ENCODE measurements around the gene RERE. TPM values are rescaled to one million over a fixed set of nuclear protein-coding genes. Genes with fewer than 3 reads are reported as not detected.

Gene RERE
- total and polyA plus RNA-seq, 4 donors = 26.8 to 133 (median 82.7) TPM

- DNase-seq = no peak
- no peak for ATAC-seq (ENCODE audit: low FRiP score)
- H3K4me1 ChIP-seq (ENCODE audit: control insufficient read depth in 1 of 2, insufficient read depth in 2 of 2, low read length in 2 of 2) = no peaks in the 10 kb centered on the region
- WGBS, 2 donors = 3% methylated on average over 3 of the region's 3 CpGs
- intact Hi-C loops (cut with DNase I) = no loop called here
- peak overlapping the region; percentile 51 to 94 for H3K4me3 ChIP-seq (ENCODE audit: low read length in 2 of 2)
- H3K36me3 ChIP-seq (ENCODE audit: control insufficient read depth in 1 of 2, insufficient read depth in 2 of 2, low read length in 1 of 2) = no peaks in the 10 kb centered on the region
- H3K9me3 ChIP-seq (ENCODE audit: control insufficient read depth, low read length) = no peaks in the 10 kb centered on the region
- H3K27ac ChIP-seq (ENCODE audit: low read depth in 1 of 2, low read length in 2 of 2) = no peak overlapping the region
- no peaks in the 10 kb centered on the region for H3K27me3 ChIP-seq (ENCODE audit: control insufficient read depth in 1 of 2, insufficient read depth in 2 of 2, low read length in 1 of 2)
These were observed 1.2 kb downstream of the RERE start for GRCh38 chr1:8816264-8816663.

DNA sequence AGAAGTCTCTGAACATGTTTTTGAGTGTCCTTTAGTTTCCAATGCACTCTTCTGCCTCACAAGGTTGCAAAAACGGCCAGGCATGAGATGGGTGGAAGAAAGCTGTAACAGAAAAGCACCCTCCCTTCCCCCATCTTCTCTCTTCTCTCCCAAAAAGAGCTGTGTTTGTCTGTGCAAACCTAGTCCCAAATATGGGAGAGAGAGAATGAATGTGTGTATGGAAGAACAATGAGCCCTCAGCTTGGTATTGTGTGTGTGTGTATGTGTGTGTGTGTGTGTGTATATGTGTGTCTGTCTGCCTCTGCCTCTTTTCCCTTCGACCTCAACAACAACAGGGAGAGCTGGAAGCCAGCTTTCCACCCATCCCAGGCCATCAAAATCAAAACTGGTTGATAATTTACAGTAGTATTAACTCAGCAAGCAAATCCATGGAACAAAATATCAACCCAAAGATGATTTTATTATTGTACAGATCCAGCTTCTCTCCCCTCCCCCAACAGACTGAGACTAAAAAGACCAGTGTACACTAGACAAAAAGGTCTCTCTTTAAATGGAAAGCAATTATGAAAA, 1.8 kb downstream of the RERE start:
- intact Hi-C loops (cut with DNase I) = no loop called here
- no peaks in the 10 kb centered on the region for H3K4me1 ChIP-seq (ENCODE audit: control insufficient read depth in 1 of 2, insufficient read depth in 2 of 2, low read length in 2 of 2)

GRCh38 chr1:8814865-8815264, 2.6 kb downstream of the RERE start:
- no peaks in the 10 kb centered on the region for H3K36me3 ChIP-seq (ENCODE audit: control insufficient read depth in 1 of 2, insufficient read depth in 2 of 2, low read length in 1 of 2)
- no peak overlapping the region for H3K27ac ChIP-seq (ENCODE audit: low read depth in 1 of 2, low read length in 2 of 2)
- no peak overlapping the region for H3K4me3 ChIP-seq (ENCODE audit: low read length in 2 of 2)
- DNase-seq = no peak
- H3K4me1 ChIP-seq (ENCODE audit: control insufficient read depth in 1 of 2, insufficient read depth in 2 of 2, low read length in 2 of 2) = no peaks in the 10 kb centered on the region
- intact Hi-C loops (cut with DNase I) = no loop called here
- no peaks in the 10 kb centered on the region for H3K9me3 ChIP-seq (ENCODE audit: control insufficient read depth, low read length)
- whole genome bisulfite sequencing, 2 donors = 62 to 71% methylated on average over 5 of the region's 5 CpGs
- no peak for ATAC-seq (ENCODE audit: low FRiP score)
- H3K27me3 ChIP-seq (ENCODE audit: control insufficient read depth in 1 of 2, insufficient read depth in 2 of 2, low read length in 1 of 2) = no peaks in the 10 kb centered on the region

More for the DNA sequence above, 1.8 kb downstream of the RERE start:
- Histone ChIP-seq H3K36me3 (ENCODE audit: control insufficient read depth in 1 of 2, insufficient read depth in 2 of 2, low read length in 1 of 2) (no peaks in the 10 kb centered on the region), H3K9me3 (ENCODE audit: control insufficient read depth, low read length) (no peaks in the 10 kb centered on the region), H3K27ac (ENCODE audit: low read depth in 1 of 2, low read length in 2 of 2) (peak overlapping the region in 1 of 2 donors; percentile 10), H3K4me3 (ENCODE audit: low read length in 2 of 2) (peak overlapping the region in 1 of 2 donors; percentile 34), H3K27me3 (ENCODE audit: control insufficient read depth in 1 of 2, insufficient read depth in 2 of 2, low read length in 1 of 2) (no peaks in the 10 kb centered on the region)
- 2 to 3% methylated on average over 2 of the region's 2 CpGs for WGBS, 2 donors
- ATAC-seq (ENCODE audit: low FRiP score) (no peak), DNase-seq (no peak)

- intact Hi-C loops (cut with DNase I) = no loop called here
- no peaks in the 10 kb centered on the region for H3K36me3 ChIP-seq (ENCODE audit: control insufficient read depth in 1 of 2, insufficient read depth in 2 of 2, low read length in 1 of 2)
- no peaks in the 10 kb centered on the region for H3K4me1 ChIP-seq (ENCODE audit: control insufficient read depth in 1 of 2, insufficient read depth in 2 of 2, low read length in 2 of 2)
- H3K4me3 ChIP-seq (ENCODE audit: low read length in 2 of 2) = no peak overlapping the region
- no peaks in the 10 kb centered on the region for H3K9me3 ChIP-seq (ENCODE audit: control insufficient read depth, low read length)
- no peak for DNase-seq
- H3K27me3 ChIP-seq (ENCODE audit: control insufficient read depth in 1 of 2, insufficient read depth in 2 of 2, low read length in 1 of 2) = no peaks in the 10 kb centered on the region
- no peak for ATAC-seq (ENCODE audit: low FRiP score)
- no peak overlapping the region for H3K27ac ChIP-seq (ENCODE audit: low read depth in 1 of 2, low read length in 2 of 2)
These were observed 3.4 kb downstream of the RERE start for GRCh38 chr1:8813991-8814390.

- no peak for DNase-seq
- Histone ChIP-seq H3K27me3 (ENCODE audit: control insufficient read depth in 1 of 2, insufficient read depth in 2 of 2, low read length in 1 of 2) (no peaks in the 10 kb centered on the region), H3K27ac (ENCODE audit: low read depth in 1 of 2, low read length in 2 of 2) (no peak overlapping the region), H3K9me3 (ENCODE audit: control insufficient read depth, low read length) (no peaks in the 10 kb centered on the region), H3K4me1 (ENCODE audit: control insufficient read depth in 1 of 2, insufficient read depth in 2 of 2, low read length in 2 of 2) (no peaks in the 10 kb centered on the region), H3K4me3 (ENCODE audit: low read length in 2 of 2) (no peak overlapping the region), H3K36me3 (ENCODE audit: control insufficient read depth in 1 of 2, insufficient read depth in 2 of 2, low read length in 1 of 2) (no peaks in the 10 kb centered on the region)
- intact Hi-C loops (cut with DNase I) = no loop called here
- 57 to 64% methylated on average over 6 of the region's 6 CpGs for WGBS, 2 donors
- ATAC-seq (ENCODE audit: low FRiP score) = no peak
These were observed 4.2 kb downstream of the RERE start for GRCh38 chr1:8813016-8813763.

DNA sequence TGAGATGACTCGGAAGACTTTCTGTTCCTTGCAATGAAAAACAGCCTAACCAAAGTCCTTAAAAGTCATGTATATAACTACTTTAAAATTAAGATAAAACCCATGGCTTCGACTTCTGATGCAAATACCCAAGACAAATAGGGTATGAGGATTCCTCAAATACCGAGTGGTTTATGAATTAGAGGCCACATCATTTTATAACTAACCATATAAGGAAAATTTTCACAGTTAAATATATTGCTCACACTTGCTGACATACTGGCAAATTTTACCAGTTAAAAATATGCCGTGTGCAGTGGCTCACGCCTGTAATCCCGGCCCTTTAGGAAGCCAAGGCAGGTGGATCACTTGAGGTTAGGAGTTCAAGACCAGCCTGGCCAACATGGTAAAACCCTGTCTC, 5.4 kb downstream of the RERE start:
- intact Hi-C loops (cut with DNase I) = no loop called here
- Histone ChIP-seq H3K4me3 (ENCODE audit: low read length in 2 of 2) (no peak overlapping the region), H3K9me3 (ENCODE audit: control insufficient read depth, low read length) (no peaks in the 10 kb centered on the region), H3K36me3 (ENCODE audit: control insufficient read depth in 1 of 2, insufficient read depth in 2 of 2, low read length in 1 of 2) (no peaks in the 10 kb centered on the region), H3K4me1 (ENCODE audit: control insufficient read depth in 1 of 2, insufficient read depth in 2 of 2, low read length in 2 of 2) (no peaks in the 10 kb centered on the region), H3K27ac (ENCODE audit: low read depth in 1 of 2, low read length in 2 of 2) (no peak overlapping the region), H3K27me3 (ENCODE audit: control insufficient read depth in 1 of 2, insufficient read depth in 2 of 2, low read length in 1 of 2) (no peaks in the 10 kb centered on the region)
- ATAC-seq (ENCODE audit: low FRiP score) (no peak), DNase-seq (no peak)
- WGBS, 2 donors = 54 to 73% methylated on average over 6 of the region's 6 CpGs

DNA sequence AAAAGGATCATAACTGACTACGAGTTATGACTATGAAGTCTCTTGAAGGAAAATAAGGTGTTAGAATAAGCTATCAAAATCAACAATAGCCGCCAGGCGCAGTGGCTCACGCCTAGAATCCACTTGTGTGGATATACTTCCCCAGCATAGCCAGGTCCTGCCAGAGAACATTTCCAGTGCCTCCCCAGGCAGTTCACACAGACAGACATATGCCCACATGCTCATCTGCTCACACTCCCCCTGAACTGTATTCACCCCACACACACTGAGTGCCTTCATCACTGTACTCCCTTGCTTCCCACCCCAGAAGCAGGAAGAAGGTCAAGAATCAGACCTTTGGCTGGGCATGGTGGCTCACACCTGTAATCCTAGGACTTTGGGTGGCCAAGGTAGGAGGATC, 6.5 kb downstream of the RERE start:
- ATAC-seq (ENCODE audit: low FRiP score) (no peak), DNase-seq (no peak)
- H3K36me3 ChIP-seq (ENCODE audit: control insufficient read depth in 1 of 2, insufficient read depth in 2 of 2, low read length in 1 of 2) = no peaks in the 10 kb centered on the region
- no peaks in the 10 kb centered on the region for H3K9me3 ChIP-seq (ENCODE audit: control insufficient read depth, low read length)
- intact Hi-C loops (cut with DNase I) = no loop called here
- H3K27ac ChIP-seq (ENCODE audit: low read depth in 1 of 2, low read length in 2 of 2) = no peak overlapping the region
- H3K4me1 ChIP-seq (ENCODE audit: control insufficient read depth in 1 of 2, insufficient read depth in 2 of 2, low read length in 2 of 2) = no peaks in the 10 kb centered on the region
- no peaks in the 10 kb centered on the region for H3K27me3 ChIP-seq (ENCODE audit: control insufficient read depth in 1 of 2, insufficient read depth in 2 of 2, low read length in 1 of 2)
- H3K4me3 ChIP-seq (ENCODE audit: low read length in 2 of 2) = no peak overlapping the region
- WGBS, 2 donors = 93 to 97% methylated on average over 4 of the region's 4 CpGs

GRCh38 chr1:8809342-8809736, 8.1 kb downstream of the RERE start:
- intact Hi-C loops (cut with DNase I) = no loop called here
- Histone ChIP-seq H3K27ac (ENCODE audit: low read depth in 1 of 2, low read length in 2 of 2) (no peak overlapping the region), H3K4me3 (ENCODE audit: low read length in 2 of 2) (no peak overlapping the region), H3K9me3 (ENCODE audit: control insufficient read depth, low read length) (no peaks in the 10 kb centered on the region), H3K4me1 (ENCODE audit: control insufficient read depth in 1 of 2, insufficient read depth in 2 of 2, low read length in 2 of 2) (no peaks in the 10 kb centered on the region), H3K27me3 (ENCODE audit: control insufficient read depth in 1 of 2, insufficient read depth in 2 of 2, low read length in 1 of 2) (no peaks in the 10 kb centered on the region), H3K36me3 (ENCODE audit: control insufficient read depth in 1 of 2, insufficient read depth in 2 of 2, low read length in 1 of 2) (no peaks in the 10 kb centered on the region)
- ATAC-seq (ENCODE audit: low FRiP score) (no peak), DNase-seq (no peak)
- WGBS, 2 donors = 79 to 88% methylated on average over 1 of the region's 1 CpG

DNA sequence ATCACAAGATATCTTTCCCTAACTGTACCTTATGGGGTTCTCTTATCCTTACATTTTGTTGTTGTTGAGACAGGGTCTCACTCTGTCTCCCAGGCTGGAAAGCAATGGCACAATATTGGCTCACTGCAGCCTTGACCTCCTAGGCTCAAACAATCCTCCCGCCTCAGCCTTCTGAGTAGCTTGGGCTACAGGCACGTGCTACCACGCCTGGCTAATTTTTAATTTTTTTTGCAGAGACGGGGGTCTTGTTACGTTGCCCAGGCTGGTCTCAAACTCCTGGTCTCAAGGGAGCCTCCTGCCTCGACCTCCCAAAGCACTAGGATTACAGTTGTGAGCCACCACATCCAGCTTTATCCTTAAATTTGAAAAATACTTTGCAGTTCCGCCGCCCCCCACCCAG, 10.4 kb downstream of the RERE start:
- Histone ChIP-seq H3K36me3 (ENCODE audit: control insufficient read depth in 1 of 2, insufficient read depth in 2 of 2, low read length in 1 of 2) (no peaks in the 10 kb centered on the region), H3K27me3 (ENCODE audit: control insufficient read depth in 1 of 2, insufficient read depth in 2 of 2, low read length in 1 of 2) (no peaks in the 10 kb centered on the region), H3K4me3 (ENCODE audit: low read length in 2 of 2) (no peak overlapping the region), H3K27ac (ENCODE audit: low read depth in 1 of 2, low read length in 2 of 2) (no peak overlapping the region), H3K4me1 (ENCODE audit: control insufficient read depth in 1 of 2, insufficient read depth in 2 of 2, low read length in 2 of 2) (no peaks in the 10 kb centered on the region), H3K9me3 (ENCODE audit: control insufficient read depth, low read length) (no peaks in the 10 kb centered on the region)
- DNase-seq (no peak), ATAC-seq (ENCODE audit: low FRiP score) (no peak)
- intact Hi-C loops (cut with DNase I) = no loop called here
- WGBS, 2 donors = 90 to 92% methylated on average over 8 of the region's 8 CpGs
